ENCODE results near the gene IGFL1. TPM values are rescaled to one million over a fixed set of nuclear protein-coding genes. Genes with fewer than 3 reads are reported as not detected.
"Not testable (repeated sequence)": the region's sequence is repeated elsewhere in the genome, so short reads cannot be mapped to it uniquely, and the experiment has no call there.

IGFL1 gene
- total and polyA plus RNA-seq, 8 donors = 0.35 TPM; not detected in 7

- ATAC-seq = no peak
- no peak for TF ChIP-seq CTCF (IDR thresholded peaks at IDR 0.05)
- DNase-seq = no peak
- intact Hi-C loops (cut with DNase I) = no loop called here
- H3K9me3 ChIP-seq = no peaks in the 10 kb centered on the region
- H3K27ac ChIP-seq = no peak overlapping the region
- H3K4me1 ChIP-seq = no peaks in the 10 kb centered on the region
- peaks cover 0 to 33% of the 10 kb centered on the region in 2 donors for H3K27me3 ChIP-seq
- H3K4me3 ChIP-seq = no peak overlapping the region
- H3K36me3 ChIP-seq = no peaks in the 10 kb centered on the region
Measured at GRCh38 chr19:46221152-46221551, 8.4 kb upstream of the IGFL1 start.

- peak in 3 of 4 donors; percentile 30 to 86 (median 77) for DNase-seq
- no peak for TF ChIP-seq CTCF (IDR thresholded peaks at IDR 0.05)
Measured at GRCh38 chr19:46221981-46222610, 7.4 kb upstream of the IGFL1 start.

GRCh38 chr19:46223787-46224186, 5.8 kb upstream of the IGFL1 start:
- H3K4me3 ChIP-seq; H3K27ac ChIP-seq; H3K36me3 ChIP-seq; ATAC-seq; H3K9me3 ChIP-seq; H3K4me1 ChIP-seq; intact Hi-C loops (cut with DNase I); DNase-seq: not testable (repeated sequence)
- peaks cover 0 to 44% of the 10 kb centered on the region in 2 donors for H3K27me3 ChIP-seq

More at GRCh38 chr19:46221981-46222610, 7.4 kb upstream of the IGFL1 start:
- H3K9me3 ChIP-seq = no peaks in the 10 kb centered on the region
- ATAC-seq = peak; percentile 98
- H3K27me3 ChIP-seq = peaks cover 0 to 42% of the 10 kb centered on the region in 2 donors
- no peak overlapping the region for H3K27ac ChIP-seq
- H3K4me1 ChIP-seq = no peaks in the 10 kb centered on the region
- intact Hi-C loops (cut with DNase I) = no loop called here
- no peaks in the 10 kb centered on the region for H3K36me3 ChIP-seq
- H3K4me3 ChIP-seq = no peak overlapping the region

- Histone ChIP-seq H3K4me1 (no peaks in the 10 kb centered on the region), H3K27me3 (peaks cover 0 to 49% of the 10 kb centered on the region in 2 donors), H3K36me3 (no peaks in the 10 kb centered on the region), H3K4me3 (no peak overlapping the region), H3K27ac (no peak overlapping the region), H3K9me3 (no peaks in the 10 kb centered on the region)
- ATAC-seq (no peak), DNase-seq (no peak)
- intact Hi-C loops (cut with DNase I) = no loop called here
- no peak for TF ChIP-seq CTCF (IDR thresholded peaks at IDR 0.05)
Measured at GRCh38 chr19:46224773-46225172, 4.8 kb upstream of the IGFL1 start.

GRCh38 chr19:46225558-46226004, 4.0 kb upstream of the IGFL1 start:
- Histone ChIP-seq H3K9me3 (no peaks in the 10 kb centered on the region), H3K4me1 (no peaks in the 10 kb centered on the region), H3K27me3 (peaks cover 0 to 57% of the 10 kb centered on the region in 2 donors), H3K27ac (no peak overlapping the region), H3K4me3 (no peak overlapping the region), H3K36me3 (no peaks in the 10 kb centered on the region)
- no peak for ATAC-seq
- no peak for TF ChIP-seq CTCF (IDR thresholded peaks at IDR 0.05)
- intact Hi-C loops (cut with DNase I) = no loop called here
- DNase-seq = peak in 1 of 4 donors; percentile 37
